NK-92 (cell line): ENCODE measurements around the gene MRPL20.
"Not testable (repeated sequence)": the region's sequence is repeated elsewhere in the genome, so short reads cannot be mapped to it uniquely, and the experiment has no call there.

Experiments used
- DNase-seq: peaks from one replicate; lab custom pipeline; 2025; ENCODE audit not compliant: unreplicated experiment; lab: John Stamatoyannopoulos, UW

Gene MRPL20

GRCh38 chr1:1427106-1427819 lies 20.2 kb upstream of the MRPL20 start:
- DNase-seq, result no peak

DNA sequence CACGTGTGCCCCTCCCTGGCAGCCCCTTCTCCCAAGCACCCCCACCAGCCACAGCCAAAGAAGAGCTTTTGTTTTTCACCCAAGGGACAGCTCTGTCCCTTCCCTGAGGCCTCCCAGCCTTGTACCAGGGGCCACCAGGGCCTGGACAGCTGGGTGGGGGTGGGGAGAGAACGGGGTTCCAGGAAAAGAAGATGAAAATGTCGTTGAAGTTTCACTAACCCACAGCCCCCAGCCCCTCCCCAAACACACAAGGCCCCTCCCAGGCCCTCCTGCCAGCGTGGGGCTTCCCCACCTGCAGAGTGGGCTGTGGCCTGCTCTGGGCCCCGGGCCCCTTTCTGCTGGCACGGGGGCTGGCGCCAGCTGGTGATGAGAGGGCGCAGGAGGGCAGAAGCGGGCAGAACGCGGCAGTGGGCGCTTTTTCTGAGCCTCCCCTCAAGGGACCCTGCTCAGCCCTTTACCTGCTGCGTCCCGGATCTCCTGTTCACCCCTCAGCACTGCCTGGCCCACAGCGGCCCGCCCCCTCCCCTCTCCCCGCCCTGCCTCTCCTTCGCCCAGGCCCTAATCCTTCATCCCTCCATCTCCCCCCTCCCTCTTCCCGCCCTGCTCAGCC lies 19.5 kb upstream of the MRPL20 start:
- no peak for DNase-seq

DNA sequence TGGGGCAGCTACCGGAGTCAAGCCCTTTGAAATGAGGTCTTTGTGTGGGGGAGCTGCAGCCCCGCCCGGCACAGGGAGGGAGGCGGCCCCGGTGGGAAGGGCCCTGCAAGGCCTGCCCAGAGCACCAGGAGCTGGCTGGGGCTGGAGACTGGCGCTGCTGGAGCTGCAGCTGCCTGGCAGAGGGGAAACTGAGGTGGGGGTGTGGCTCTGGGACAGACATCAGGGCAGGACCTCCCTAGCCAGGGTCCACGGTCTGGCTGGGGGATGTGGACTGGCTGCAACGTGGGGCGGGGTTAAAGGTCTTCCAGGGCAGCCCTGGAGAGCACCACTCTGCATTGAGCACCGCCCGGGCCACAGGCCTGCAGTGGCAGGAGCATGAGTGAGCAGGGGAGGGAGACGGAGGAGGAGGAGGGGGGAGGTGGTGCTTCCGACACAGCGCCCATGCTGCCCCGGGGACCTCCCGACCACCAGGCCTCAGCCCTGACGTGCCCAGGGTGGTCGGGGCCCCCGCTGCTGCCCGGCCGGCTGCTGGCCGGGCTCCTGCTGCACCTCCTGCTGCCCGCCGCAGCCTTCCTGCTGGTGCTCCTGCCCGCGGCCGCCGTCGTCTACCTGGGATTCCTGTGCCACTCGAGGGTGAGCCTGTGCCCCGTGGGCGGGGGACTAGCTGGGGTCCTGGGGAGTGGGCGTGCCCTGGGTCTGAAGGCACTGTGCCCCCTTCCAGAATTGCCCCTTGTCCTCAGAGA lies 18.8 kb upstream of the MRPL20 start:
- DNase-seq, result no peak

DNA sequence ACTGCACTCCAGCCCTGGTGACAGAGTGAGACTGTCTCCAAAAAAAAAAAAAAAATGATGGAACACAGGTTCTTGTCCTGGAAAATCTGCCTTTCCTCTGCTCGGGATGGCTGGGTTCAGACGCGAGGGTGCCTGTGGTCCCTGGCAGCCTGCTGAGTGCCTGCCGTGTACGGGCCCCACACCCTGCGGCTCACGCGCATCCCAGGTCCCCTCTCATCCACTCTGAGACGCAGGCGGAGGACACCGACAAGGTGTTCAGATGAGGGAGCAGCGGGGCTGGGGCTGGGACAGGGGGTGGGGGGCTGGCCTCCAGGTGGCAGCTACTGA lies 18.3 kb upstream of the MRPL20 start:
- no peak for DNase-seq

DNA sequence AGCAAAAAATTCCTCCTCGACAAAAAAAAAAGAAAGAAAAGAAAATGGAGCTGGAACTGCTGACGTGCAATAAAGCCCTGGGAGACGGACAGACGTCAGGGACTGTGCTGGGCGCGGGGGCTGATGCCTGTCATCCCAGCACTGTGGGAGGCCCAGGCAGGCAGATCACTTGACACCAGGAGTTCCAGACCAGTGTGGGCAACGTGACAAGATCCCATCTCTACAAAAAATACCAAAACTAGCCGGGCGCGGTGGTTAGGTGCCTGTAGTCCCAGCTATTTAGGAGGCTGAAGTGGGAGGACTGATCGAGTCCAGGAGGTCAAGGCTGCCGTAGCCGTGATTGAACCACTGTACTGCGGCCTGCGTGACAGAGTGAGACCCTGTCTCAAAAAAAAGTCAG lies 17.6 kb upstream of the MRPL20 start:
- DNase-seq, result no peak

DNA sequence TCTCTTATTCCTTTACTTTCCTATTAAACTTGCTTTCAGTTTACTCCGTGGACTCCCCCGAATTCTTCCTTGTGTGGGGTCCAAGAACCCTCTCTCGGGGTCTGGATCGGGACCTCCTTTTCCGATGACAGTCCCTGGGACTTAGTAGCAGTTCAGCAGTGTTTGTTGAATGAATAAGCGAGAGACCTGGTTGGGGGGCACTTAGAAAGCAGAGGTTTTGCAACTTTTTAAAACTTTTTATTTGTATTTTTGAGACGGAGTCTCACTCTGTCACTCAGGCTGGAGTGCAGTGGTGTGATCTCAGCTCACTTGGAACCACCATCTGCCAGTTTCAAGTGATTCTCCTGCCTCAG lies 16.1 kb upstream of the MRPL20 start:
- no peak for DNase-seq

GRCh38 chr1:1422465-1423244 lies 15.6 kb upstream of the MRPL20 start:
- no peak for DNase-seq

DNA sequence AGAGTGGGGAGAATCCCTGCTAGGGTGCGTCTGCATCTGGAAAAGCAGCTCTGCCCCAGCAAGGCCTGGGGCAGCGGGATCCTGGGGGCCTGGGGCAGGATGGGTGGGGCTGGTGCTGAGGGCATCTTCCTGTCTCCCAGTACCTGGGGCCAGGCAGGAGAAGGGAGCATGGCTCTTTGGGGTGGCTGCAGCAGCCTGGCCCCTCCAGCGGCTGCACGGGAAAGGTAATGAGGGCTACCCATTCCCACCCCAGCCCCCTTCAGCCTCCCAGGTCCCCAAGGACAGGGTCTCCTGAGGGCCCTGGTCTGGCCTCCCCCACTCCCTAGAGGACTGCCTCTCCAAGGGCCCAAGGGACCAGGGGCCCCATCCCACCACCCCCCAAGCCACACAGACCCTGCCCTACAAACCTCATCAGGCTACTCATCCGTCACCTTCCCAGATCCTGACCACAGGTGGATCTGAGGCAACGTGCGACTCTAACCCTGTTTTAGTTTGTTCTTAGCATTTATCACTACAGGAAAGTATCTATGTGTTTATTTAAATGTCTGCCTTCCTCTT lies 14.9 kb upstream of the MRPL20 start:
- no peak for DNase-seq

GRCh38 chr1:1421147-1421906 lies 14.2 kb upstream of the MRPL20 start, which contains the start of gene ANKRD65:
Gene ANKRD65, minus strand, starts transcription at chr1:1421276. Its CDS starts 271 bp downstream, at chr1:1421005.
- no peak for DNase-seq

GRCh38 chr1:1420654-1421141 lies 13.6 kb upstream of the MRPL20 start:
- DNase-seq, result no peak

GRCh38 chr1:1419813-1420653 lies 12.9 kb upstream of the MRPL20 start:
- no peak for DNase-seq

- no peak for DNase-seq
Observed at GRCh38 chr1:1419363-1419812, 12.3 kb upstream of the MRPL20 start.

DNA sequence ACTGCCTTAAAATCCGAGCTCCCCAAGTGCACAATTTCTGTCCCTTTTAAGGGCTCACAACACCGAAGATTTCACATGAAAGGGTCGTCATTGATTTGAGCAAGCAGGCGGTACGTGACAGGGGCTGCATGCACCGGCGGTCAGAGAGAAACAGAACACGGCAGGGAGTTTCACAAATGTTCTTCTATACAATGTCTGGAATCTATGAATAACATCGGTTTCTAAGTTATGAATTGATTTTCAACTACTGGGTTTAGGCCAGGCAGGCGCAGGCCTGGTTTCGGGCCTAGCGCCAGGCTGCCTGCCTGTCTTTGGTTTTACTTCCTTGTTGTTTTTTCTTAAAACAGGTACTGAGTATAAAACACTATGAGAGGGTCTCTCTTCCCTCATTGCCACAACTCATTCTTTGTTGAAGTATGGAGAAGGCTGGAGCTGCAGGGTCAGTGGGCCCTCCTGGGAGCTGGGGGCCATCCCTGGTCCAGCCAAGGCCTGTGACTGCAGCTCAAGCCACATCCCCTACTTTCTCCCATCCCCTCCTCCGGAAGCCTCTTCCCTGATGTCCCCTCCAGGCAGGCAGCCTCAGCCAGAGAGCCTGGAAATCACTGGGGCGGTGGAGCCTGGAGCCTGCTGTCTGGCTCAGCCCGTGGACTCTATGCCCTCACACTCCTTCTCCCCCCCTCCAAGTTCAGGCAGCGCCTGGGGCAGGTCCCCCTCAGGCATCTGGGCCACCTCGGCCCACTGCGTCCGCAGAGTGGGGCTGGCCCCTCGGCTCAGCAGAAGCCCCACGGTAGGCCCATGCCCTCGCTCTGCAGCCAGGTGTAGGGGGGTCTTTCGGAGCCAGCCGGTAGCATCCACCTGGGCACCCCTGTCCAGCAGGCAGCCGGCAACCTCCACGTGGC lies 11.6 kb upstream of the MRPL20 start:
- DNase-seq, result no peak

DNA sequence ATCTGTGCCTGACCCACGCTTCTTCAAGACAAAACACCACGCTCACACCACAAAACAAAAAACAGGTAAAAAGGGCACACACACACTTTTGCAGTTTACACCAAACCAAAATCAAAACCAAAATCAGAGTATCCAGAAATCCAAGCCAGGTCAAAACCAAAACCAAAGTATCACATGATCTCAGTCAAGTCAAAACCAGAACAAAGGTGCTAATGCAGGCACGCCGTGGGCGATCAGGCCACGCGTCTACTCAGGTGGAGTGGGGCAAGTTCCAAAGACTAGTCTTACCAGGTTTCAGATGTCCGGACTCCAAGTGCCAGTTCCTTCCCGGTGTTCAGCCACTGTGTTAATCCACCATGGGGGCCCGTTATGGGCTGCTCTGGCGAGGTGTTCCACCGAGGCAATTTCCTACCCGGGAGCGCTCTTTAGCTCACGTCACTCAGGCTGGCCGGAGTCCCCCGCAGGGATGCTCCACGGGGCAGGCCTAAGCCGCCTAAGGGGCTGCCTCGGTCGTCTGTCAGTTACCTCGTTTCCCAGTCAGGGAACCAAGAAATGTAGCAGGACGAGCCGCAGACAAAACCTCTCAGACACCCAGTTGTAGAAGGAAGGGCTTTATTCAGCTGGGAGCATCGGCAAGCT lies 10.9 kb upstream of the MRPL20 start:
- not testable (repeated sequence) for DNase-seq

GRCh38 chr1:1417396-1417795 lies 10.3 kb upstream of the MRPL20 start:
- not testable (repeated sequence) for DNase-seq

- no peak for DNase-seq
Observed at GRCh38 chr1:1415751-1416150, 8.7 kb upstream of the MRPL20 start.

DNA sequence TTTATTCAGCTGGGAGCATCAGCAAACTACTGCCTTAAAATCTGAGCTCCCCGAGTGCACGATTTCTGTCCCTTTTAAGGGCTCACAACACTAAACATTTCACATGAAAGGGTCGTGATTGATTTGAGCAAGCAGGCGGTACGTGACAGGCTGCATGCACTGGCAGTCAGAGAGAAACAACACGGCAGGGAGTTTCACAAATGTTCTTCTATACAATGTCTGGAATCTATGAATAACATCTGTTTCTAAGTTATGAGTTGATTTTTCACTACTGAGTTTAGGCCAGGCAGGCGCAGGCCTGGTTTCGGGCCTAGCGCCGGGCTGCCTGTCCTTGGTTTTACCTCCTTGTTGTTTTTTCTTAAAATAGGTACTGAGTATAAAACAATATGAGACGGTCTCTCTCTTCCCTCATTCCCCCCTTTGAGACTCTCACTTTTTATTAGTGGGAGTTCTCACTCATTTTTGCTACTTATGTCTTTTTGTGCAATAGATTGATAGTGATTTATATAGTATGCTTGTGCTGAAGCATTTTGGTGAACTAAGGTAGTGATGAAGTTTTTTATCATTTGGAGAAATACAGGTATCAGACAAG lies 5.3 kb upstream of the MRPL20 start:
- not testable (repeated sequence) for DNase-seq
